GM23248 (cell line): ENCODE measurements around the gene IL17C. TPM values are rescaled to one million over a fixed set of nuclear protein-coding genes. Genes with fewer than 3 reads are reported as not detected.

Experiments used
- DNase-seq: peaks from one replicate; pipeline ENCODE4 v3.0.0-alpha.2; 2015
- H2AFZ ChIP-seq: fragments of 200-600 bp; sonication (generic); 2 replicates; pipeline ENCODE4 v1.6.1; 2016; ENCODE audit warnings: antibody characterized with exemption
- H3F3A ChIP-seq: fragments of 200-600 bp; sonication (generic); 2 replicates; pipeline ENCODE4 v1.6.1; 2016; ENCODE audit warnings: mild to moderate bottlenecking, antibody characterized with exemption, mixed run types; ENCODE audit not compliant: insufficient read depth
- H3K27ac ChIP-seq: fragments of 200-600 bp; sonication (generic); 2 replicates; pipeline ENCODE4 v1.5.1; 2016; ENCODE audit warnings: mild to moderate bottlenecking
- H3K27me3 ChIP-seq: fragments of 200-600 bp; sonication (generic); replicated peaks from 2 replicates; pipeline ENCODE4 v1.6.1; 2016; ENCODE audit warnings: mild to moderate bottlenecking; ENCODE audit not compliant: insufficient read depth
- H3K36me3 ChIP-seq: fragments of 200-600 bp; sonication (generic); 2 replicates; pipeline ENCODE4 v1.6.1; 2016; ENCODE audit warnings: low read depth, mild to moderate bottlenecking
- H3K4me1 ChIP-seq: fragments of 200-600 bp; sonication (generic); 2 replicates; pipeline ENCODE4 v1.6.1; 2016; ENCODE audit warnings: mild to moderate bottlenecking; ENCODE audit not compliant: insufficient read depth
- H3K4me2 ChIP-seq: fragments of 200-600 bp; sonication (generic); one replicate; pipeline ENCODE4 v1.6.1; 2016; ENCODE audit warnings: mild to moderate bottlenecking; ENCODE audit not compliant: unreplicated experiment
- H3K4me3 ChIP-seq: fragments of 200-600 bp; sonication (generic); 2 replicates; pipeline ENCODE4 v1.5.1; 2016; ENCODE audit warnings: mild to moderate bottlenecking
- H3K79me2 ChIP-seq: fragments of 200-600 bp; sonication (generic); 2 replicates; pipeline ENCODE4 v1.6.1; 2016; ENCODE audit warnings: mild to moderate bottlenecking; ENCODE audit not compliant: insufficient read depth
- H3K9ac ChIP-seq: fragments of 200-600 bp; sonication (generic); 2 replicates; pipeline ENCODE4 v1.6.1; 2016; ENCODE audit warnings: mild to moderate bottlenecking
- H3K9me2 ChIP-seq: fragments of 200-600 bp; sonication (generic); 2 replicates; pipeline ENCODE4 v1.6.1; 2016; ENCODE audit warnings: mixed run types, mild to moderate bottlenecking, moderate library complexity; ENCODE audit not compliant: insufficient read depth
- H3K9me3 ChIP-seq: fragments of 200-600 bp; sonication (generic); one replicate; pipeline ENCODE4 v1.6.1; 2017; ENCODE audit warnings: low read depth
- H4K20me1 ChIP-seq: fragments of 200-600 bp; sonication (generic); 2 replicates; pipeline ENCODE4 v1.6.0; 2016; ENCODE audit not compliant: insufficient read depth
- EZH2 ChIP-seq: fragments of 200-600 bp; sonication (generic); IDR thresholded peaks from 2 replicates; pipeline ENCODE4 v1.6.1; 2018; ENCODE audit warnings: antibody characterized with exemption, mild to moderate bottlenecking; ENCODE audit not compliant: insufficient read depth, poor library complexity, severe bottlenecking
- EZH2phosphoT487 ChIP-seq: fragments of 200-600 bp; sonication (generic); IDR thresholded peaks from 2 replicates; pipeline ENCODE4 v1.6.1; 2018; ENCODE audit warnings: antibody characterized with exemption, moderate library complexity, mild to moderate bottlenecking, low read depth; ENCODE audit not compliant: insufficient read depth
- WGBS, 2 experiments: methylation state at CpG; one replicate each; pipeline ENCODE4 v1.1.6; 2015 to 2017; ENCODE audit warnings: low lambda C conversion rate in 2 of 2, low coverage in 1 of 2; ENCODE audit errors: missing lambda C conversion rate in 2 of 2; 5-methylcytosine and 5-hydroxymethylcytosine counted together
- in situ Hi-C: fragments of 300-500 bp; cut with MboI; formaldehyde crosslinking; loops from 2 replicates; pipeline ENCODE4 v1.15.0; 2020
- polyA plus RNA-seq: library from polyadenylated mRNA; unstranded; fragments of >200 nt; fragmentation: Nextera tagmentation; extraction: Ambion mirVana; gene quantifications from 2 replicates; pipeline ENCODE4 v1.2.1, GENCODE V29; 2016
- total RNA-seq: library from RNA; depleted of rRNA; stranded (reverse); fragments of >200 nt; shearing (Covaris generic); gene quantifications from 2 replicates; pipeline ENCODE4 v1.2.3, GENCODE V29; 2014

The IL17C gene
- total and polyA plus RNA-seq, 2 experiments from 2014 or later = not detected

DNA sequence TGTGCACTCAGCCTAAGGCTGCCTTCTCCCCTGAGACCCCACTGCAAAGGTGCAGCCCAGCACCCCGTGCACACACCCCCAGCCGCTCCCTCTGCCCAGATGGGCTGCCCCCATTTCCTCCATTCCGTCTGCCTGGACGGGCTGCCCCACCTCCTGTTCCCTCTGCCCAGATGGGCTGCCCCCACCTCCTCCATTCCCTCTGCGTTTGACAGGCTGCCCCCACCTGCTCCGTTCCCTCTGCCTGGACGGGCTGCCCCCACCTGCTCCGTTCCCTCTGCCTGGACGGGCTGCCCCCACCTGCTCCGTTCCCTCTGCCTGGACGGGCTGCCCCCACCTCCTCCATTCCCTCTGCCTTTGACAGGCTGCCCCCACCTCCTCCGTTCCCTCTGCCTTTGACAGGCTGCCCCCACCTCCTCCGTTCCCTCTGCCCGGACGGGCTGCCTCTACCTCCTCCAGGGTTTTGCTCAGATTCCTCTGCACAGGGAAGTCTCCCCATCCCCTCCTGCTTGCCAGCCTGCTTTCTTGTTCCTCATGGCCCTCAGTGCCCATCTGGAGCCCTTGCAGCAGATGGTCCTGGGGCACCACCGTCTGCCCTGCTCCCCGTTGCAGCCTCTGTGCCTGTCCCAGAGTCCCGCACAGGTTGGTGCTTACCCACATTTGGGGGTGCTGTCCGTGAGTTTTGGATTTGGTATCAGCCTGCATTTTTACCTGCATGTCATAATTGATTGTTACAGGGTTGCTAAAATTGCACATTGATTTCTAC lies 23.4 kb upstream of the IL17C start:
- no peaks in the 10 kb centered on the region for H3K9me3 ChIP-seq
- H3K27ac ChIP-seq = no peak overlapping the region
- H3K9ac ChIP-seq = no peak overlapping the region
- no peaks in the 10 kb centered on the region for H4K20me1 ChIP-seq
- in situ Hi-C loops = no loop called here
- WGBS, 2 experiments = 90 to 92% methylated on average over 11 to 19 of the region's 19 CpGs
- no peaks in the 10 kb centered on the region for H3K27me3 ChIP-seq
- no peak overlapping the region for H2AFZ ChIP-seq
- no peaks in the 10 kb centered on the region; the same call in 1 of the 2 replicates for H3F3A ChIP-seq
- no peak for TF ChIP-seq EZH2
- H3K9me2 ChIP-seq = no peaks in the 10 kb centered on the region
- no peak overlapping the region for H3K4me2 ChIP-seq
- H3K79me2 ChIP-seq = 0 out of 2 replicates have a peak, but pooled peaks cover 21% of the 10 kb centered on the region
- H3K36me3 ChIP-seq = peaks cover 3% of the 10 kb centered on the region; the same call in 1 of the 2 replicates
- DNase-seq = no peak
- H3K4me1 ChIP-seq = no peaks in the 10 kb centered on the region
- no peak overlapping the region for H3K4me3 ChIP-seq

DNA sequence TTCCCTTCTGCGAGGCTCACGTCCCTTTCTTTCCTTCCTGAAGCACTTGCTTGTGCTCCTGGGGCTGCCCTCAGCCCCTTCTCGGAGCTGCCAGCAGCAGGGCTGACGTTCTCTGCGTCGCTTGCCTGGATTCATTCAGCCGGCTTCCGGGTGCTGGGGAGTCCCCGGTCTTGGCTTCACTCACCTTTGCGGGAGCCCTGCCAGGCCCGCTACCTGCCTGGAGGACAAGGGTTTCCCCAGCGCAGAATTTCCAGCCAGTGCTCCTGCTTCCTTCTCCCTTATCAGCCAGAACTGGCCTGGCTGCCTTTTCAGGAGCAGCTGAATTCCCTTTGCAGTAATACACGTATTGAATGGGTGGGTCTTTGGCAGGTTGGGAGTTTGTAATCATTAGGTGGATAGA lies 22.1 kb upstream of the IL17C start:
- Histone ChIP-seq H3K4me1 (no peaks in the 10 kb centered on the region), H4K20me1 (no peaks in the 10 kb centered on the region), H3F3A (no peaks in the 10 kb centered on the region; the same call in 1 of the 2 replicates), H3K79me2 (0 out of 2 replicates have a peak, but pooled peaks cover 21% of the 10 kb centered on the region), H3K4me2 (no peak overlapping the region), H3K9me2 (no peaks in the 10 kb centered on the region), H3K27me3 (no peaks in the 10 kb centered on the region), H3K9me3 (no peaks in the 10 kb centered on the region), H3K27ac (no peak overlapping the region), H3K4me3 (no peak overlapping the region), H3K36me3 (peaks cover 3% of the 10 kb centered on the region; the same call in 1 of the 2 replicates), H3K9ac (no peak overlapping the region), H2AFZ (no peak overlapping the region)
- in situ Hi-C loops = no loop called here
- 90 to 92% methylated on average over 13 of the region's 13 CpGs for WGBS, 2 experiments
- DNase-seq = no peak
- no peak for TF ChIP-seq EZH2
- no peak for TF ChIP-seq EZH2phosphoT487

DNA sequence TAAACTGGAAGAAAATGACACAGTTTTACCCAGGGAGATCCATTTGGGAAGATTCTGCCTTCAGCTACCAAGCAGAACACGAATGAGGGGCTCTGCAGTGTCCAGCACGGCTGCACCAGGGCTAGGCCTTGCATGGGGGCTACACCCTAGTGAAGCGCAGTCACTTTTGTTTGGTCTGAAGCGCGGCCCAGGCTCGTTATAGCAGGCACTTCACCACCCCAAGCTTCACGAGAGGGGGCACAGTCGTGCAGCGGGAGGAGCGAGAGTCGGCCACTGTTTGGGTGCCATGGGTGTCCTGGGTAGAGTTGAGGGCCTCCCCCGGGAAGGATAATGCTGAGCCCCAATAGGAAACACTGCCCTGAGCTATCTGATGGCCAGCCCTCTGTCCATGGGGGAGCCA lies 21.6 kb upstream of the IL17C start:
- DNase-seq = no peak
- Histone ChIP-seq H3K27me3 (no peaks in the 10 kb centered on the region), H2AFZ (no peak overlapping the region), H3F3A (no peaks in the 10 kb centered on the region; the same call in 1 of the 2 replicates), H4K20me1 (no peaks in the 10 kb centered on the region), H3K9me3 (no peaks in the 10 kb centered on the region), H3K9me2 (no peaks in the 10 kb centered on the region), H3K79me2 (0 out of 2 replicates have a peak, but pooled peaks cover 21% of the 10 kb centered on the region), H3K9ac (no peak overlapping the region), H3K27ac (no peak overlapping the region), H3K4me3 (no peak overlapping the region), H3K36me3 (peaks cover 3% of the 10 kb centered on the region; the same call in 1 of the 2 replicates), H3K4me1 (no peaks in the 10 kb centered on the region), H3K4me2 (no peak overlapping the region)
- TF ChIP-seq EZH2 (no peak), EZH2phosphoT487 (no peak)
- in situ Hi-C loops = no loop called here
- 89 to 90% methylated on average over 12 of the region's 12 CpGs for WGBS, 2 experiments

DNA sequence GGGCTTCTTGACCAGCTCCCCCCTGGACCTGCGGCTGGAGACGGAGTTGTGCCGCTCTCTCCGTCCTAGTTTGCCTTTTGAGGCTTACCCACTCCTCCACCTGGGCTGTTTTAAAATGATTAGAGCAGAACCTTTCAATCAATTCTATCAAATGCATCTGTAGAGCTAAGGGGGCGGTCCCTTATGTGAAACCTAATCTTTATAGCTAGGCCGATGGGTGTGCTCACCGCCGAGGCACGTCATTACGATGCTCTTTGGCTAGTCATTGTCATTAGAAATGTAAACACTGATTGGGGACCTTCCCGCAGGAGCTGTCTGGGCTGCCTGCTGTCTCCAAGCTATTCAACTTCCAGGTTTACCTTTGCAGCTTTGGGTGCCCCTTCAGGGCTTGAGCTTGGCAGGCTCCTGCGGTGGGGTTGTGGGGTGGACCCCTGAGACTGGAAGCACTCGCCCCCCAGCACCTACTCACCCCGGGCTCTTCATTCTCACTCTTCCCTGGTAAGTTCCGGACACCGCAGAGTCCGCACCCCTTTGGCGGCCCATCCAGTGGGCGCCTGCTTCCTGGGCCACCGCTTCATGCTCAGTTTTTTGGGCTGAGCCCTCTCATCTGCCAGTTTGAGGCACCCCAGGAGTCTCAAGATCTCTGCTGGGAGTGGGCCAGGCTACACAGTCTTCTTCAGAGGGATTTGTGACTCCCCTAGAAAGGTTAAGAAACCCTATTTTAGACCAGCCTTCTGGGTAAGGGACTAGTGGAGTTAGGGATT lies 20.9 kb upstream of the IL17C start:
- H4K20me1 ChIP-seq = no peaks in the 10 kb centered on the region
- no peaks in the 10 kb centered on the region for H3K27me3 ChIP-seq
- H3K27ac ChIP-seq = no peak overlapping the region
- H2AFZ ChIP-seq = no peak overlapping the region
- DNase-seq = no peak
- no peaks in the 10 kb centered on the region for H3K9me3 ChIP-seq
- in situ Hi-C loops = no loop called here
- 90 to 94% methylated on average over 20 of the region's 20 CpGs for WGBS, 2 experiments
- H3K4me2 ChIP-seq = no peak overlapping the region
- 0 out of 2 replicates have a peak, but pooled peaks cover 21% of the 10 kb centered on the region for H3K79me2 ChIP-seq
- no peak overlapping the region for H3K9ac ChIP-seq
- TF ChIP-seq EZH2phosphoT487 (no peak), EZH2 (no peak)
- no peaks in the 10 kb centered on the region for H3K4me1 ChIP-seq
- peaks cover 3% of the 10 kb centered on the region; the same call in 1 of the 2 replicates for H3K36me3 ChIP-seq
- H3K9me2 ChIP-seq = no peaks in the 10 kb centered on the region
- no peaks in the 10 kb centered on the region; the same call in 1 of the 2 replicates for H3F3A ChIP-seq
- H3K4me3 ChIP-seq = no peak overlapping the region
